Fibroblast of skin of abdomen (primary cell): ENCODE measurements around the gene IL19. TPM values are rescaled to one million over a fixed set of nuclear protein-coding genes. Genes with fewer than 3 reads are reported as not detected.

Experiments used
- DNase-seq: peaks from one replicate; pipeline ENCODE4 v3.0.0-alpha.2; 2013
- polyA plus RNA-seq, 2 experiments: library from polyadenylated mRNA; unstranded; fragments of 120-200 nt; gene quantifications; one replicate each; pipeline ENCODE4 v1.2.1, GENCODE V29; 2013; ENCODE audit not compliant: insufficient read length in 2 of 2

Gene IL19
- not detected for polyA plus RNA-seq (2013, experiment 1 of 2; ENCODE audit: insufficient read length)
- polyA plus RNA-seq (2013, experiment 2 of 2; ENCODE audit: insufficient read length) = not detected

GRCh38 chr1:206770531-206771337 lies at the start of gene IL19:
TSS of gene IL19 (plus strand) at chr1:206770773. CDS start at chr1:206836663, 65,890 bp downstream.
- DNase-seq = peak; percentile 67

- no peak for DNase-seq
These were observed 49.1 kb upstream of the IL19 start for GRCh38 chr1:206721454-206721853.

GRCh38 chr1:206722751-206723461 lies 47.7 kb upstream of the IL19 start:
- DNase-seq = peak; percentile 23

- no peak for DNase-seq
These were observed 47.1 kb upstream of the IL19 start for GRCh38 chr1:206723462-206723804.

GRCh38 chr1:206723805-206724472 lies 46.6 kb upstream of the IL19 start:
- DNase-seq = peak; percentile 69

DNA sequence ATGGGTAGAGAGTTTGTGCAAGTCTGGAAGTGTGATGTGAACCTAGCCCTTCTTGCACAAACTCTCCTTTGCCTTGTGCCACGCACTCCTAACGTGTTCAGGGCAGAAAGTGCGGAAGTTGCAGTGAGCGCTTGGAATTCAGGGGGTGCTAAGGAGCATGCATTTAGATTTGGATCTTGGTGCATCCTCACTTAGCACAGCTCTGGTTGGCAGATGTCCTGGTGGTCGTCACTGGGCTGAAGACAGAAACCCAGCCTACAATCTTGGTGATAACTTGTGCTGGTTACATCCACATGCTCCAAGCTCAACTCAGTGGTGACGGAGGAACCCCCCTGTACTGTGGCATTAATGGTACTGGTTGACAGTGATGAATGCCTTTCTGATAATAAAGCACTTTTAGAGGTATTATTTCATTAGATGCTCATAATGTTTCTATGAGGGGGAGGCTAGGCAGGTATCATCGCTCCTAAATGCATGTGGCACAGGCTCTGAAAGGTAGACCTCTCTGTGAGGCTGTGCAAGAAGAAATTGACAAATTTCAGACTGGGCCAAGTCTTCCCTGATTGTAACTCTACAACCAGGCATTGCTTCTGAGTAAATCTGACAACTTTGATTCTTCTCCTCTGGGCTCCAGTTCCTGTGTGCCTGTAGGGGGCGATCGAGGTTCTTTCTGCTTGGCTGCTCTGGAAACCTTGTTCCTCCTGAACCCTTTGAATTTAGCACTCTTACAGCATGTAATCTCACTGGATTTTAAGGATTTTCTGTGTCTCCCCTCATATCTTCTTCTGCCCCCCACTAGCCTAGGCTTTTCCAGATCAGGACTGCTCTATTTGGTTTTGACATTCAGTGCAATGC lies 45.2 kb upstream of the IL19 start:
- peak; percentile 39 for DNase-seq

DNA sequence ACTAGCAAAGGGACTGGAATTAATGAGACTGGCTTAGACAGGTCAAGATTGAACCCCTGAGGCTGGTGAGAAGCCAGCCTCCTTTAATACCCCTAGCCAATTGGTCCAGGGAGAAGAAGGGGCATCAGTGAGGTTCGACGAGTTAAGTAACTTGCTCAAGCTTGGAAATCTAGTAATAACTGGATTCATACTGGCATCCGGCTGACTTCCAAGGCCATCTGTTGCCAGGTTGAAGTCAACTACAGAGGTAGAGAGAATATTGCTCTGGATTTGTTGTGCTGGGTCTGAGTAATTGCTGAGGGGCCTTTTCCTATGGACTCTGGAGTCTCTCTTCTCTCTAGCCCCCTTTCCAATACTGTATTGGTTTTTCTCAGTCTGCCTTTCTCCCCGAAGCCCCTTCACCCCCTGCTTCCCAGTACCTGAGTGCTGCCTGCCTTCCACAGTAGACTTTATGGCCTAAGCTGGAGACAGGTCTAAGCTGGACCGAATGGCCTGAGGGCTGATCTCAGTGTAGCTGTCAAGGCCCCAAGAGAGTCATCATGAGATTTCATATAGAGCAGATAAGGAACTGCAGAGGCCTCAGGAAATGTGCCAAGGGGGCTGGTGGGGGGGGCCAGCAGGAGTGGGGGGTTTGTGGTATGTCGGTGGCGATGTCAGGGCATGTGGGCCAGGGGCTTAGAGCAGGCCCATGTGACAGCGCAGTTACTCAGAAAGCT lies 42.4 kb upstream of the IL19 start:
- DNase-seq = no peak

DNA sequence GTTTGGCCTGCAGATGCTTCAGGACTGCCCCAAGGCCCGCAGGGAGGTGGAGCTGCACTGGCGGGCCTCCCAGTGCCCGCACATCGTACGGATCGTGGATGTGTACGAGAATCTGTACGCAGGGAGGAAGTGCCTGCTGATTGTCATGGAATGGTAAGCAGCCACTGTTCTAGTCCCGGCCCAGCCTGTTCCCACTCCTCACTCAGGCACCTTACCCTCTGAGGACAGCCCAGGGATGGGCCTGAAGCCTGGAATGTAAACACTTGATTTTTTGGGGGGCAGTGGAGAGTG lies 41.9 kb upstream of the IL19 start:
- DNase-seq = no peak

GRCh38 chr1:206729050-206729449 lies 41.5 kb upstream of the IL19 start:
- DNase-seq = no peak

DNA sequence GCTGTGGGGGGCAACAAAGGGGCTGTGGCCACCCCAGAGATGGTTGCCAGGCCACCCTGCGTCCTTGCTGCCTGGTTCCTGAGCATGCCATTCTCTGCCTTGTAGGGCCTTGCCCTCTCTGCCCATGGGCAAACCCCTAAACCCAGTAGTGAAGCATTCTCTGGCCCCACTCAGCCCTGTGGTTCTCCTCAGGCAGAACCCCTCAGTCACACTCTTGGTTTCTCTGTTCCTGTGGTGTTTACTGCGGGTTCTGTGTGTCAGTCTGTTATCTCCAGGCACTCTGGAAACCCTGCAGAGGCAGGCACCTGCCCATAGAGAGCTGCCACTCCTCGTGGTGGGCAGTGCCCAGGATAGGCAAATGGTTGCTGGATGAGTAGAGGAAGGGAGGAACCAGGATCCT lies 41.1 kb upstream of the IL19 start:
- DNase-seq = no peak

DNA sequence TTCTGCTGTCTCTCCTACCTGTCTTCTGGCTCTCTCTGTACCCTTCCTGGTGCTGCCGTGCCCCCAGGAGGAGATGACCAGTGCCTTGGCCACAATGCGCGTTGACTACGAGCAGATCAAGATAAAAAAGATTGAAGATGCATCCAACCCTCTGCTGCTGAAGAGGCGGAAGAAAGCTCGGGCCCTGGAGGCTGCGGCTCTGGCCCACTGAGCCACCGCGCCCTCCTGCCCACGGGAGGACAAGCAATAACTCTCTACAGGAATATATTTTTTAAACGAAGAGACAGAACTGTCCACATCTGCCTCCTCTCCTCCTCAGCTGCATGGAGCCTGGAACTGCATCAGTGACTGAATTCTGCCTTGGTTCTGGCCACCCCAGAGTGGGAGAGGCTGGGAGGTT lies 38.1 kb upstream of the IL19 start:
- no peak for DNase-seq

DNA sequence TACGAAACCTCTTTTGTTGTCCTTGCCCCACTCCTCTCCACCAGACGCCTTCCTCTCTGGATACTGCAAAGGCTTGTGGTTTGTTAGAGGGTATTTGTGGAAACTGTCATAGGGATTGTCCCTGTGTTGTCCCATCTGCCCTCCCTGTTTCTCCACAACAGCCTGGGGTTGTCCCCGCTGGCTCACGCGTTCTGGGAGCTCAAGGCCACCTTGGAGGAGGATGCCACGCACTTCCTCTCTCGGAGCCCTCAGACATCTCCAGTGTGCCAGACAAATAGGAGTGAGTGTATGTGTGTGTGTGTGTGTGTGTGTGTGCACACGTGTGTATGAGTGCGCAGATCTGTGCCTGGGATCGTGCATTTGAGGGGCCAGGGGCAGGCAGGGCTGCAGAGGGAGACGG lies 37.6 kb upstream of the IL19 start:
- no peak for DNase-seq

DNA sequence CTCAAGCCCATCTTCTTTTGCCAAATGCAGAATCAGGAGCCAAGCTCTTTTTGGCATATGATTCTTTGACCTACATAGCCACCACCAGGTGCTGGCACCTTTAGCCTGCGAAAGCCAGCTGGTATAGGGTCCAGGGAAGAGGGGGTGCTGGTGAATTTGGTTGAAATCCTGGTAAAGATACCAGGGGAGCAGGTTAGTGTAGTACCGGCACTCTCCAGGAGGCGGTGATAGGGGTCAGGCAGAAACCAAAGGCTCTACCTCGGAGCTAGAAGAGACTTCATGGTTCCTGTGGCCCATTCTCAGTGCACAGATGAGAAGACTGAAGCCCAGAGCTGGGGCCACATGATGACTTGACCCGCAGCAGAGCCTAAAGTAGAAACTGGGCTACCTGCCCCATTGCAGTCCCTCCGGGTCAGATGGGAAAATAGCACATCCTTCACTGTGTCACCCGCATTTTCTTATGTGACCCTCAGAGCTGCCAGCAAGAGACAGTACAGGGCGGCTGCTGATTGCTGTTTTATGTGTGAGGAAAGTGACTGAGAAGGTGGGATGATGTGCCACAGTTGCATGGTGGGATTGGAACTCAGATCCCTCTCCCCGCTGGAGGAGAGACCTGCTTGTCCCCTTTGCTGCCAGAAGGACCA lies 36.0 kb upstream of the IL19 start:
- DNase-seq = peak; percentile 19

DNA sequence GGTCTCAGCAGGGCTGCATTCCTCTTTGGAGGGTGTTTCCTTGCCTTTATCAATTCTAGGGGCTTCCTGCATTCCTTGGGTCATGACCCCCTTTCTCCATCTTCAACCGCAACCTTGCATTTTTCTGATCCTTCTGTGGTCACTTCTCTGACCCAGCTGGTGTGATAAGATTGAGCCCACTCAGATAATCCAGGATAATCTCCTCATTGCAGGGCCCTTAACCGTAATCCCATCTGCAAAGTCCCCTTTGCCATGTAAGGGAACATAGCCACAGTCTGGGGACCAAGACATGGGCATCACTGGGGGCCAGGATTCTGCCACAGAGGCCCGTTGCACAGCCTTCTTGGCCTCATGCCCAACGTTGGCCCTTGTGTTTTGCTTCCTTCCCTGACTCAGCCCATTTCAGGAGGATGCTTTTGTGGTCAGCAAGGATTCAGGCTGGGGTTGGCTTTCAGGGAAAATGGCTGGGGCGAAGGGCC lies 35.0 kb upstream of the IL19 start:
- DNase-seq = peak; percentile 11

DNA sequence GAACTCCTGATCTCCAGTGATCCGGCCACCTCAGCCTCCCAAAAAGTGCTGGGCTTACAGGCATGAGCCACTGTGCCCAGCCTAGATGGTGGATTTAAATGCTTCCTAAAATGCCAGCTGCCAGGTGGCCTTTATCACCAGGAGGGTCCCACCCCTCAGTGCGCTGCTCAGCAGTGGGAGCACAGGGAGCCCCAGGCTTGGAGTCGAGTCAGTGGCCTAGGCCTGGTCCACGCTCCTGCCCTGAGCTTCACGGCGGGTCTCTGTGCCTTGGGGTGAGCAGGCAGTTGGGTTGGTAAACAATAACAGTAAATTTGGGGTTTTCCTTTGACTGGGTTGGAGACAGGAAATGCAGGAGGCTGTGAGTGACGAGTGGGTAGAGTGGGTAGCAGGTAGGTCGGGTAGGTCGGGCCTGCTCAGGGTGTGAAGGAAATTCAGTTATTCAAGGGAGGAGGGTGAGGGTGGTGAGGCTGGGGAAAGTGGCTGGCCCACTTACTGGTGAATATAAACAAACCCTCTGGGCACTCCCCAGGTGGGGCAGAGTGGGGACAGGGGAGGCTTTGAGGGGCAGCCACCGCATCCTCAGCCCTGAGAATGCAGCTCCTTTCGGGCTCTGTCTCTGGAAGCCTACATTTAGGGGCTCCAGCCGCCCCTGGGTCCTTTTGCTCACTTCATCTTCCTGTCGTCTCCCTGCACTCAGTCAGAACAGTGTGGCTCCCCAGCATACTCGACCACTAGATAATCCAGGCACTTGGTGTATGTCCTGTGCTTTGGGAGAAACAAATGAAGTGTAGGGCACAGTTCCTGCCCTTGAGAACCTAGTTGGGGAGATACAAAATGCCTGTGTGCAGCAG lies 33.5 kb upstream of the IL19 start:
- DNase-seq = no peak

DNA sequence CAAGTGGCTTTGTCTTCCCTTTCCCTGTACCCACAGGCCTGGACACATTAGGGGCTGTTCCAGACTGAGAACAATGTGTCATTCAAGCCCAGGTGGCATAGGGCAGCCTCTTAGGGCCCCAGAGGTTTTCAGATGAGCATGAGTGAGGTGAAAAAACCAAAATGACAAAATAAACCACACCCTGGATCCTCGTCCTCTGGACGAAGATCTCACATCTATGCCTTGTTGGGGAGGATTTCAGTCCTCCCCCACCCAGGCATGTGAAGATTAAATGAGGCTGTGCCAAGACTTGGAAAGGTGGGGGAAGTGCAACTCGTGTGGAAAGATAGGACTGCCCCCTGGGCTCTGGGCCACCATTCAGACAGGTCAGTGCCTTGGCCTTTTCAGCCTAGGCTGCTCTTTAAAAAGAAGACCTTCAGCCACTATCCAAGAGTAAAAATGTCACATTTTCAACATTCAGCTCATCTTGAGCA lies 32.8 kb upstream of the IL19 start:
- no peak for DNase-seq

DNA sequence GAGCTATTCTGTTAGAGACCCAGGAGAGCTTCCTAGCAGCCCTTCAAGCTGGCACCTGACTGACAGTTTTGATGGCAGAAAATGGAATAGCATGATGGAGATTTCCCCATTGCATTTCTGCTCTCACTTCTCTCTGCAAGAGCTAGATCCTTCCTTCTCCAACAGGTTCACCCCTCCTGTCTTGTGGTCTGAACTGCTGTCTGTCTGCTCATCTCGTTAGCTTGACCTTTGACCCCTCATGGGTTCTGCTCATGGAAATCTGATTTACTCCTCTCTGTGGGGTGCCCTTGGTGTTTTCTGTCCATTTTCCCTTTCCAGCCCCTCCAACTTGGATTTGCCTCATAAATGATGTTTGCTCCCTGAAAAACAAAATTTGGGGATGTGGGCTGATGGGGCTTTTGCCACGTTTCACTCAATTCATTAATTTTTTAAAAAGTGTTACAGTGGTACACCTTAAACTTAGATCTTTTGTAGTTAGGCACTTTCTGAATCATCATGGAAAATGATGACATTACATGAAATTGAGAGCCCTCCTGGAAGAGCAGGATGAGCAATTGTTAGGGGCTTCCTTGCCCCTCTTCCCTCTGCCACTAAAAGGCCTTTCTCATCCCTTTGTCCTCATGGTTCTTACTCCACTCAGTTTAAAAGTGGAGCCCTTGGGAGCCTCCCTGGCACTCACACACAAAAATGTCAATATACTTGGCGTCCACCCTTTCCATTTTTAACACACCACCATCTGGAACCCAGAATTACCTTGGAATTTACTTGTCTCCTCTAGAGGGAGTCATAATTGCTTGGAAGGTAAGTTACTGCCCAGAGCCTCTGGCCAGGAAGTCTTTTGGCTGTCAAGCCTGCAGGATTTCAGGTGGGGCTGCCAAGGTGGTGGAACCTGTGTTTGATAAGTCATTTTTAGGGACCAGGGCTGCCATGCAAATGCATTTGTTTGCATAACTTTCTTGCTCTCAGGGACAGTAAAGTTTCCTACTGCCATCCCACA lies 31.9 kb upstream of the IL19 start:
- peak; percentile 31 for DNase-seq

GRCh38 chr1:206739411-206740076 lies 31.0 kb upstream of the IL19 start:
- DNase-seq = no peak
